BE2C (cell line): ENCODE results near the gene EGFL6.

ENCODE experiments used
- DNase-seq: peaks from one replicate; pipeline ENCODE4 v3.0.0-alpha.2; 2020
- H3K27me3 ChIP-seq: fragments of 250-450 bp; sonication (Bioruptor Pico); 2 replicates; pipeline ENCODE4 v1.5.1; 2020; ENCODE audit warnings: mild to moderate bottlenecking
- H3K36me3 ChIP-seq: fragments of 250-450 bp; sonication (Bioruptor Pico); 2 replicates; pipeline ENCODE4 v1.5.1; 2020; ENCODE audit warnings: mild to moderate bottlenecking
- H3K4me1 ChIP-seq: fragments of 250-450 bp; sonication (Bioruptor Pico); 2 replicates; pipeline ENCODE4 v1.5.1; 2020
- H3K4me3 ChIP-seq: 2 replicates; pipeline ENCODE4 v1.5.1; 2011; ENCODE audit warnings: low read depth, low read length
- H3K9me3 ChIP-seq: fragments of 250-450 bp; sonication (Bioruptor Pico); 2 replicates; pipeline ENCODE4 v1.5.1; 2020
- TF ChIP-seq, protein P1 (sequence below): IDR thresholded peaks from 2 replicates; pipeline ENCODE4 v1.5.1; 2012; ENCODE audit warnings: mild to moderate bottlenecking, low read depth, low read length

Gene EGFL6

GRCh38 chrX:13659063-13659462, 89.7 kb downstream of the EGFL6 start:
- TF ChIP-seq, protein P1, sequence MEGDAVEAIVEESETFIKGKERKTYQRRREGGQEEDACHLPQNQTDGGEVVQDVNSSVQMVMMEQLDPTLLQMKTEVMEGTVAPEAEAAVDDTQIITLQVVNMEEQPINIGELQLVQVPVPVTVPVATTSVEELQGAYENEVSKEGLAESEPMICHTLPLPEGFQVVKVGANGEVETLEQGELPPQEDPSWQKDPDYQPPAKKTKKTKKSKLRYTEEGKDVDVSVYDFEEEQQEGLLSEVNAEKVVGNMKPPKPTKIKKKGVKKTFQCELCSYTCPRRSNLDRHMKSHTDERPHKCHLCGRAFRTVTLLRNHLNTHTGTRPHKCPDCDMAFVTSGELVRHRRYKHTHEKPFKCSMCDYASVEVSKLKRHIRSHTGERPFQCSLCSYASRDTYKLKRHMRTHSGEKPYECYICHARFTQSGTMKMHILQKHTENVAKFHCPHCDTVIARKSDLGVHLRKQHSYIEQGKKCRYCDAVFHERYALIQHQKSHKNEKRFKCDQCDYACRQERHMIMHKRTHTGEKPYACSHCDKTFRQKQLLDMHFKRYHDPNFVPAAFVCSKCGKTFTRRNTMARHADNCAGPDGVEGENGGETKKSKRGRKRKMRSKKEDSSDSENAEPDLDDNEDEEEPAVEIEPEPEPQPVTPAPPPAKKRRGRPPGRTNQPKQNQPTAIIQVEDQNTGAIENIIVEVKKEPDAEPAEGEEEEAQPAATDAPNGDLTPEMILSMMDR = no peak
- Histone ChIP-seq H3K9me3 (no peaks in the 10 kb centered on the region), H3K4me3 (no peak overlapping the region), H3K36me3 (no peaks in the 10 kb centered on the region), H3K27me3 (no peaks in the 10 kb centered on the region), H3K4me1 (no peaks in the 10 kb centered on the region; the same call in 1 of the 2 replicates)
- no peak for DNase-seq

DNA sequence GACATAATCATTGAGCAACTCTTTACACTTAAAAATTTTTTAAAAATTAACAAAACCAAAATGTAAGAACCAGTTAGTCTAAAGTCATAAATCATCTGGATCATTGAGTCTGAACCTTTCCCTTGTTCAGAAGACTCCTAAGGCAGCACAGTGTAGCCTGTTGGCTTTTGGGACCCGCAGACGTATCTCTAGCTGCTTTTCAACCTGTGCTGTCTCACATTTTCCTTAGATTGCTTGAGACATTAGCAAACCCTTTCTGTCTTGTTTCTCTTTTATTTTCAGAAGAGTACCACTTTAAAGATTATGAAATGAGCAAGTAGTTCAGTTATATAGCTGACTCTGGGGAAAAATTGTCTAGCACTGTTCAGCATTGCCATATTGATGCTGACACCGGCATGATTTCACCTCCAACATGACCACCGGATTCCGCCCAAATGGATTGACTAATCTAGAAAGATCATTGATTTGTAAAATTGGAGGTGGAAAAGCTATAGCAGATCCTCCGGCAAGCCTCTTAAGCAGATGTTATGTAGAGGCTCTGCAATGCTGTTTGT, 92.4 kb downstream of the EGFL6 start:
- Histone ChIP-seq H3K4me1 (no peaks in the 10 kb centered on the region), H3K9me3 (no peaks in the 10 kb centered on the region), H3K4me3 (no peak overlapping the region), H3K27me3 (no peaks in the 10 kb centered on the region), H3K36me3 (no peaks in the 10 kb centered on the region)
- TF ChIP-seq, protein P1 = no peak
- no peak for DNase-seq

DNA sequence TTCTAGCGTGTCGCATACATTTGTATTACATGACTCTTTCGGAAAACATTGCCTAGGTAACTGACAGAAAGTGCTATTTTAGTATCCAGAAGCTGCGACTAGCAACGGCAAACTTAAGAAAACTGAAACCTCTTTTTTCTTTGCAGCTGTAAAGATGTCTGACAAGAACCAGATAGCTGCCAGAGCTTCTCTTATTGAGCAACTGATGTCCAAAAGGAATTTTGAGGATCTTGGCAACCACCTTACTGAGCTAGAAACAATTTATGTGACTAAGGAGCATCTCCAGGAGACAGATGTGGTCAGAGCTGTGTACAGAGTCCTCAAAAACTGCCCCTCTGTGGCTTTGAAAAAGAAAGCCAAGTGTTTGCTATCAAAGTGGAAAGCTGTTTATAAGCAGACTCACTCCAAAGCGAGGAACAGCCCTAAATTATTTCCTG, 93.0 kb downstream of the EGFL6 start:
- no peaks in the 10 kb centered on the region for H3K9me3 ChIP-seq
- TF ChIP-seq, protein P1 = no peak
- H3K4me1 ChIP-seq = no peaks in the 10 kb centered on the region
- DNase-seq = no peak
- H3K27me3 ChIP-seq = no peaks in the 10 kb centered on the region
- H3K4me3 ChIP-seq = no peak overlapping the region
- no peaks in the 10 kb centered on the region for H3K36me3 ChIP-seq

GRCh38 chrX:13664020-13664419, 94.6 kb downstream of the EGFL6 start:
- TF ChIP-seq, protein P1 = no peak
- no peak overlapping the region for H3K4me3 ChIP-seq
- DNase-seq = no peak
- H3K36me3 ChIP-seq = no peaks in the 10 kb centered on the region
- H3K27me3 ChIP-seq = no peaks in the 10 kb centered on the region
- no peaks in the 10 kb centered on the region for H3K9me3 ChIP-seq
- no peaks in the 10 kb centered on the region for H3K4me1 ChIP-seq

GRCh38 chrX:13666836-13667235, 97.4 kb downstream of the EGFL6 start:
- Histone ChIP-seq H3K4me3 (no peak overlapping the region), H3K27me3 (no peaks in the 10 kb centered on the region), H3K36me3 (no peaks in the 10 kb centered on the region), H3K9me3 (no peaks in the 10 kb centered on the region), H3K4me1 (no peaks in the 10 kb centered on the region)
- no peak for DNase-seq
- TF ChIP-seq, protein P1 = no peak

- Histone ChIP-seq H3K4me1 (no peaks in the 10 kb centered on the region), H3K36me3 (no peaks in the 10 kb centered on the region), H3K4me3 (no peak overlapping the region), H3K27me3 (no peaks in the 10 kb centered on the region), H3K9me3 (no peaks in the 10 kb centered on the region)
- no peak for DNase-seq
- TF ChIP-seq, protein P1 = no peak
Measured at GRCh38 chrX:13667919-13668318, 98.5 kb downstream of the EGFL6 start.
